HepG2 (cell line): Measurements from ENCODE around the gene MTA2. TPM values are rescaled to one million over a fixed set of nuclear protein-coding genes. Genes with fewer than 3 reads are reported as not detected.

Experiments
- BCL3 ChIP-seq: sonication (generic); formaldehyde crosslinking; IDR thresholded peaks from 2 replicates; pipeline ENCODE4 v1.5.1; 2020; ENCODE audit warnings: mild to moderate bottlenecking, missing genetic modification reagents, moderate library complexity
- EHMT2 ChIP-seq: fragments of 200-600 bp; sonication (generic); IDR thresholded peaks from 2 replicates; pipeline ENCODE4 v1.7.0; 2017; ENCODE audit warnings: antibody characterized with exemption, low read depth, low read length, borderline replicate concordance
- ELF4 ChIP-seq: sonication (generic); formaldehyde crosslinking; IDR thresholded peaks from 2 replicates; pipeline ENCODE4 v1.5.0; 2020; ENCODE audit warnings: missing genetic modification reagents, mild to moderate bottlenecking, moderate library complexity, borderline replicate concordance
- ERF ChIP-seq: IDR thresholded peaks from 2 replicates; pipeline ENCODE4 v1.6.1; 2018; ENCODE audit warnings: missing biosample characterization, missing genetic modification reagents
- FOXK1 ChIP-seq: sonication (generic); formaldehyde crosslinking; IDR thresholded peaks from 2 replicates; pipeline ENCODE4 v1.4.0; 2020; ENCODE audit warnings: low read depth, missing genetic modification reagents, borderline replicate concordance
- GFI1 ChIP-seq: sonication (generic); formaldehyde crosslinking; IDR thresholded peaks from 2 replicates; pipeline ENCODE4 v1.5.0; 2020; ENCODE audit warnings: missing genetic modification reagents, mild to moderate bottlenecking, borderline replicate concordance
- IKZF5 ChIP-seq: IDR thresholded peaks from 2 replicates; pipeline ENCODE4 v1.6.1; 2018; ENCODE audit warnings: missing genetic modification reagents, mild to moderate bottlenecking, missing compliant biosample characterization
- MAFG ChIP-seq: sonication (generic); formaldehyde crosslinking; IDR thresholded peaks from 2 replicates; pipeline ENCODE4 v1.5.1; 2020; ENCODE audit warnings: mild to moderate bottlenecking, missing genetic modification reagents
- MIXL1 ChIP-seq: IDR thresholded peaks from 2 replicates; pipeline ENCODE4 v1.6.1; 2016
- POGZ ChIP-seq: sonication (generic); formaldehyde crosslinking; IDR thresholded peaks from 2 replicates; pipeline ENCODE4 v1.4.0; 2020; ENCODE audit warnings: mild to moderate bottlenecking, missing genetic modification reagents
- PTBP1 ChIP-seq: fragments of 200-400 bp; formaldehyde crosslinking; IDR thresholded peaks from 2 replicates; pipeline ENCODE4 v1.6.1; 2018; ENCODE audit warnings: low read length, low read depth; ENCODE audit not compliant: poor library complexity, severe bottlenecking
- RFX3 ChIP-seq: IDR thresholded peaks from 2 replicates; pipeline ENCODE4 v1.6.1; 2016; ENCODE audit warnings: missing biosample characterization, missing genetic modification reagents
- SRY ChIP-seq: sonication (generic); formaldehyde crosslinking; IDR thresholded peaks from 2 replicates; pipeline ENCODE4 v1.8.0; 2022; ENCODE audit warnings: mild to moderate bottlenecking, missing genetic modification reagents
- YEATS2 ChIP-seq: sonication (generic); formaldehyde crosslinking; IDR thresholded peaks from 2 replicates; pipeline ENCODE4 v1.4.0; 2020; ENCODE audit warnings: missing genetic modification reagents, borderline replicate concordance
- ZNF530 ChIP-seq: sonication (generic); formaldehyde crosslinking; IDR thresholded peaks from 2 replicates; pipeline ENCODE4 v1.5.0; 2020; ENCODE audit warnings: low read depth, mild to moderate bottlenecking, missing genetic modification reagents
- ZNF644 ChIP-seq: IDR thresholded peaks from 2 replicates; pipeline ENCODE4 v1.6.1; 2016; ENCODE audit warnings: low read depth
- polyA plus RNA-seq, 8 experiments: library from polyadenylated mRNA; depleted of rRNA in 3 of 8; stranded (reverse) in 7 of 8; unstranded in 1 of 8; fragments of >200 nt; fragmentation: Illumina TruSeq in 4 of 8; extraction: Trizol in 4 of 8; gene quantifications; 2 replicates each; pipeline versions ENCODE4 v1.2.1 to v1.2.3, GENCODE V29; 2011 to 2016; ENCODE audit warnings: low read depth in 4 of 8, missing spikeins in 1 of 8, mixed read lengths in 1 of 8; ENCODE audit not compliant: insufficient read depth in 1 of 8
- total RNA-seq, 5 experiments: library from RNA; depleted of rRNA; stranded (reverse); fragments of >200 nt; fragmentation: Illumina TruSeq; extraction: Trizol; gene quantifications; 2 replicates each; pipeline ENCODE4 v1.2.3, GENCODE V29; 2016; ENCODE audit warnings: low read depth in 1 of 5
- TF ChIP-seq, protein P1 (sequence below), 2 experiments: sonication (generic) in 1 of 2; formaldehyde crosslinking in 1 of 2; IDR thresholded peaks; 2 replicates each; pipeline versions ENCODE4 v1.6.1 to v1.9.0; 2014 to 2022; ENCODE audit warnings: antibody characterized with exemption in 1 of 2, borderline replicate concordance in 1 of 2, inconsistent platforms in 1 of 2, low read depth in 1 of 2, missing genetic modification reagents in 1 of 2
- TF ChIP-seq, protein P2 (sequence below): IDR thresholded peaks from 2 replicates; pipeline ENCODE4 v1.6.1; 2012; ENCODE audit warnings: low read depth, low read length, improper control_type of control experiment

Gene MTA2
- total and polyA plus RNA-seq, 2 of the 13 experiments (the other 11 are each of a cell fraction or from before 2014, with no cell fraction given): 14.0 to 70.0 TPM

DNA sequence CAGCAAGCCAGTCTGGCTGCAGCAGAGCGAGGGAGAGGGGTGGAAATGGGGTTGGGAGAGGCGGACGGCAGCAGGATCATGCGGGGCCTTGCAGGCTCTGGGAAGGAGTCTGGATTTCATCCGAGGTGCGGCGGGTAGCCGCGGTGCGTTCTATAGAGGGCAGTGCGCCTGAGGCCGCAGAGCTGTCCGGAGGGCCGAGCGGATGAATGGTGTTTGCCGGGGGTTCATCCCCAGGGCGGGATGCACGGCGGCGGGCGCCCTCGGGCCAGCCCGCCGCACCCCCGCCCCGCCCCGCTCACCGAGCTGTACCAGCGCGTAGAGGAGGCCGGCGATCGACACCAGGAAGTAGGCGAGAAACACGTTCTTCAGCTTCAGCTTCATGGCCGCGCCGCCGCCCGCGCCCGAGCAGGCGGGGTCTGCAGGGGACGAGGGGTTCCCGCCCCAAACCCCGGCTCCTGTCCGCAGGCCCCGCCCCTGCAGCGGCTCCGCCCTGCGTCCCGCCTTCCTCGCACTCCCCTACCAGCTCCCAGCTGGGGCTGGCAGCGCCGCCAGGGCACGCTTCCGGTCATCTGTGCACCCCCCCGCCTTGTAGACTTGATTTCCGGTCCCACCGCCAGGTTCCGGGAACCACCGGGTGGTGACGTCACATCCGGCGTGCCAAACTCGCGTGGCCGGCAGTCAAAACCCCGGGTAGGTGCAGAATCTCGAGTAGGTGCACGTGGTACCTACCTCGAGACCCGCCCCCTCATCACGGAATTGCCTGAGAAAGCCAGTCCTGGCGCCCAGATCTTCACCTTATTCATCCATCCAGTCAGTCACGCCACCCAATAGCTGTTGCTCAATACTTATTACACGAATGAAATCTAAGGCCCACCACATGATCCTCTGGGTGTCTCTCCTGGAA lies 20.2 kb upstream of the MTA2 start, which contains the start of gene B3GAT3 (continued):
- TF ChIP-seq ZNF644 (CRISPR knock-in tag): no peak
- peak; percentile 78; the same call in 1 of the 2 replicates for TF ChIP-seq IKZF5 (CRISPR knock-in tag)
- no peak for TF ChIP-seq SRY
- no peak for TF ChIP-seq RFX3 (CRISPR knock-in tag)
- TF ChIP-seq BCL3 (CRISPR knock-in tag): peak; percentile 83
- TF ChIP-seq ERF: peak; percentile 98
- TF ChIP-seq POGZ: peak; percentile 66
- no peak for TF ChIP-seq GFI1 (CRISPR knock-in tag)
- TF ChIP-seq YEATS2: peak; percentile 92
- TF ChIP-seq FOXK1 (CRISPR knock-in tag): peak; percentile 65; the same call in 1 of the 2 replicates
- TF ChIP-seq, protein P1, sequence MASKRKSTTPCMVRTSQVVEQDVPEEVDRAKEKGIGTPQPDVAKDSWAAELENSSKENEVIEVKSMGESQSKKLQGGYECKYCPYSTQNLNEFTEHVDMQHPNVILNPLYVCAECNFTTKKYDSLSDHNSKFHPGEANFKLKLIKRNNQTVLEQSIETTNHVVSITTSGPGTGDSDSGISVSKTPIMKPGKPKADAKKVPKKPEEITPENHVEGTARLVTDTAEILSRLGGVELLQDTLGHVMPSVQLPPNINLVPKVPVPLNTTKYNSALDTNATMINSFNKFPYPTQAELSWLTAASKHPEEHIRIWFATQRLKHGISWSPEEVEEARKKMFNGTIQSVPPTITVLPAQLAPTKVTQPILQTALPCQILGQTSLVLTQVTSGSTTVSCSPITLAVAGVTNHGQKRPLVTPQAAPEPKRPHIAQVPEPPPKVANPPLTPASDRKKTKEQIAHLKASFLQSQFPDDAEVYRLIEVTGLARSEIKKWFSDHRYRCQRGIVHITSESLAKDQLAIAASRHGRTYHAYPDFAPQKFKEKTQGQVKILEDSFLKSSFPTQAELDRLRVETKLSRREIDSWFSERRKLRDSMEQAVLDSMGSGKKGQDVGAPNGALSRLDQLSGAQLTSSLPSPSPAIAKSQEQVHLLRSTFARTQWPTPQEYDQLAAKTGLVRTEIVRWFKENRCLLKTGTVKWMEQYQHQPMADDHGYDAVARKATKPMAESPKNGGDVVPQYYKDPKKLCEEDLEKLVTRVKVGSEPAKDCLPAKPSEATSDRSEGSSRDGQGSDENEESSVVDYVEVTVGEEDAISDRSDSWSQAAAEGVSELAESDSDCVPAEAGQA (IDR thresholded peaks at IDR 0.05; ENCODE audit: low read depth): peak; percentile 84
- TF ChIP-seq, protein P1 (CRISPR knock-in tag; IDR thresholded peaks at IDR 0.05; ENCODE audit: borderline replicate concordance): peak; percentile 90; the same call in 1 of the 2 replicates
- TF ChIP-seq ZNF530 (CRISPR knock-in tag): no peak
- TF ChIP-seq EHMT2: no peak
- TF ChIP-seq MAFG (CRISPR knock-in tag): no peak
- TF ChIP-seq MIXL1 (CRISPR knock-in tag): peak; percentile 74; the same call in 1 of the 2 replicates
- peak; percentile 85; the same call in 1 of the 2 replicates for TF ChIP-seq ELF4 (CRISPR knock-in tag)
- TF ChIP-seq, protein P2, sequence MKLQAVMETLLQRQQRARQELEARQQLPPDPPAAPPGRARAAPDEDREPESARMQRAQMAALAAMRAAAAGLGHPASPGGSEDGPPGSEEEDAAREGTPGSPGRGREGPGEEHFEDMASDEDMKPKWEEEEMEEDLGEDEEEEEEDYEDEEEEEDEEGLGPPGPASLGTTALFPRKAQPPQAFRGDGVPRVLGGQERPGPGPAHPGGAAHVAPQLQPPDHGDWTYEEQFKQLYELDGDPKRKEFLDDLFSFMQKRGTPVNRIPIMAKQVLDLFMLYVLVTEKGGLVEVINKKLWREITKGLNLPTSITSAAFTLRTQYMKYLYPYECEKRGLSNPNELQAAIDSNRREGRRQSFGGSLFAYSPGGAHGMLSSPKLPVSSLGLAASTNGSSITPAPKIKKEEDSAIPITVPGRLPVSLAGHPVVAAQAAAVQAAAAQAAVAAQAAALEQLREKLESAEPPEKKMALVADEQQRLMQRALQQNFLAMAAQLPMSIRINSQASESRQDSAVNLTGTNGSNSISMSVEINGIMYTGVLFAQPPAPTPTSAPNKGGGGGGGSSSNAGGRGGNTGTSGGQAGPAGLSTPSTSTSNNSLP: peak; percentile 49; the same call in 1 of the 2 replicates
- TF ChIP-seq PTBP1: no peak
